GM18520 (cell line): ENCODE measurements around the gene RMC1.
A peak's percentile ranks its signal among the peaks of the same experiment; 100 is the strongest.
"Not testable (repeated sequence)": the region's sequence is repeated elsewhere in the genome, so short reads cannot be mapped to it uniquely, and the experiment has no call there.

Experiments
- ATAC-seq: cut with Tn5 transposase; IDR thresholded peaks from one replicate; pipeline ENCODE4 v1.9.1; 2021; ENCODE audit not compliant: unreplicated experiment

The RMC1 gene

GRCh38 chr18:23556145-23556780, 53.0 kb downstream of the RMC1 start:
- ATAC-seq: no peak

GRCh38 chr18:23557511-23557910, 54.2 kb downstream of the RMC1 start:
- not testable (repeated sequence) for ATAC-seq

GRCh38 chr18:23560186-23560585, 56.9 kb downstream of the RMC1 start:
- ATAC-seq: no peak

- ATAC-seq: no peak
Measured at GRCh38 chr18:23563377-23564043, 60.2 kb downstream of the RMC1 start.

- ATAC-seq: no peak
Measured at GRCh38 chr18:23565916-23566547, 62.7 kb downstream of the RMC1 start.

GRCh38 chr18:23567671-23568070, 64.4 kb downstream of the RMC1 start:
- ATAC-seq: no peak

GRCh38 chr18:23568281-23569138, 65.2 kb downstream of the RMC1 start:
- no peak for ATAC-seq

GRCh38 chr18:23569299-23570063, 66.2 kb downstream of the RMC1 start:
- no peak for ATAC-seq

- ATAC-seq: no peak
Measured at GRCh38 chr18:23570912-23571504, 67.7 kb downstream of the RMC1 start.

GRCh38 chr18:23572012-23572411, 68.7 kb downstream of the RMC1 start:
- no peak for ATAC-seq

GRCh38 chr18:23572570-23572969, 69.3 kb downstream of the RMC1 start:
- ATAC-seq: no peak

GRCh38 chr18:23573020-23573419, 69.7 kb downstream of the RMC1 start:
- no peak for ATAC-seq

GRCh38 chr18:23573626-23574431, 70.5 kb downstream of the RMC1 start:
- ATAC-seq: peak; percentile 64

- no peak for ATAC-seq
Measured at GRCh38 chr18:23574611-23575308, 71.4 kb downstream of the RMC1 start.

GRCh38 chr18:23575309-23575651, 72.0 kb downstream of the RMC1 start:
- no peak for ATAC-seq

- ATAC-seq: not testable (repeated sequence)
Measured at GRCh38 chr18:23577521-23577920, 74.2 kb downstream of the RMC1 start.

- no peak for ATAC-seq
Measured at GRCh38 chr18:23578067-23578701, 74.9 kb downstream of the RMC1 start.

- ATAC-seq: no peak
Measured at GRCh38 chr18:23578891-23579653, 75.8 kb downstream of the RMC1 start.
